NCI-H1092 treated with DMSO at 0.1 percent for 48 hours (cell line): ENCODE measurements around the gene MTURN.
"Not testable (repeated sequence)": the region's sequence is repeated elsewhere in the genome, so short reads cannot be mapped to it uniquely, and the experiment has no call there.

ENCODE experiments used
- DNase-seq: peaks from one replicate; lab custom pipeline; 2025; lab: John Stamatoyannopoulos, UW

Gene MTURN

GRCh38 chr7:30178748-30179436, 44.1 kb downstream of the MTURN start:
- DNase-seq = no peak

- DNase-seq = no peak
These were observed 45.9 kb downstream of the MTURN start for GRCh38 chr7:30180718-30181117.

DNA sequence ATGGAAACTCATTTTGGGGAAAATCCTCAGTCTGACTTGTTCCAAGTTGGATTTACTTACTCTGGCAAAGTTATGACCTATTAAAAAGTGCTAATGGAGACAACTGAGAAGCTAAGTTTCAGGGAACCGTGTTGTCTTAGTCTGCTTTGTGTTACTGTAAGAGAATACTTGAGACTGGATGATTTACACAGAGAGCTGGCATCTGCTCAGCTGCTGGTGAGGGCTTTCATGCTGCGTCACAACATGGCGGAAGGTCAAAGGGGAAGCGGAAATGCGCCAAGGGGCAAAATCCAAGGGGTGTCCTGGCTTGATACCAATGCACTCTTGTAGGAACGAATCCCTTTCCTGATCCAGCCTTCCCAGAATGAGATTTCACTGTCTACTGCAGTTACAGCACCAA, 46.4 kb downstream of the MTURN start:
- DNase-seq = no peak

DNA sequence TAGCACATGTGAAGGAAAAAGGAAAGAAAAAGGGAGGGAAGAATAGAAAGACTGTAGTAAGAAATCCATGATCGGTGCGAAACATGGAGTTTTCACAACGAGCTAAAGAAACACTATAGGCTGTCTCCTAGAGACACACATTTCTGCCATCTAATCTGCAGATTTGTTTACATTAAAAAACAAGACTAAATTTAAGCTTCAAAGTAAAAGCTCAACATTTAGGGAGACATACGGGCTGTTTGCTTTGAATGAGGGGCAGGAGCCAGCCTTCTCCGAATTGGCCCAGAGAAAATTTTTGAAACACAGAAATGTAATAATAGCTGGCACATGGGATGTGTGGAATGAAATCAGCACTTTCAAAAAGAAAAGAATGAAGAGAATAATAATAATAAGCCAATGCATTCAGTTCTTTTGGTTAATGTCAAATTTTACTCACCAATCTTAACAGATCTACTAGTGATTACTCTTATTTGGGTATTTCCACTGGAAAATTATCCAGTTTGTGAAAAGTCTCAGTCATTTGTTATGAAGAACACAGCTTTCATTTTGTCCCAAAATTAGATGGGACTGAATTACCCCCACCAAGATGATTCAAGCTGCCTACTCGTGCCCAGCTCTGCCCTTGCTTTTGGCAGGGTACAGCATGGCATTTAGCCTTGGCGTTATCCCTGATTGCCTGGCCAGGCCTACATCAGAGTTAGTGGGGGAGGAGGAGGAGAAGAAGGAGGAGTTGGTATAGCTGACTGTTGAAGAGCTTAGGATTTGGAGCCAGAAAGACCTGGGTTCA, 47.1 kb downstream of the MTURN start:
- no peak for DNase-seq

DNA sequence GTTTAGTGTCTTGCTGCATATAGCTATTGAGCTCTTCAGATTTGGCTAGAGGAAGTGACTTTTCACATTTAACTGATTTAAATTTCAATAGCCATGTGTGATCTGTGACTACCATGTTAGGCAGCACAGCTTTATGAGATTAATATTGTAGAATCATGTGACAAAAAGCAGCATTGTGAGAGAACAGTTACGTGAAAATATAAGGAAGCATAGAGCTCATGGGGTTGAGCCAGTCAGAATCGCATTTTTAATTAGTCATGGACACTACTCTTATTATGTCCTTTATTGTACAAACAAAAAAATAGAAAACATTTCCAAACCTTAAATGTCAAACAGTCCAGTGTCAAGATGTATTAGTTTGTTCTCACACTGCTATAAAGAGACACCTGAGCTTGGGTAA, 48.0 kb downstream of the MTURN start:
- no peak for DNase-seq

GRCh38 chr7:30183749-30184369, 49.1 kb downstream of the MTURN start:
- no peak for DNase-seq

DNA sequence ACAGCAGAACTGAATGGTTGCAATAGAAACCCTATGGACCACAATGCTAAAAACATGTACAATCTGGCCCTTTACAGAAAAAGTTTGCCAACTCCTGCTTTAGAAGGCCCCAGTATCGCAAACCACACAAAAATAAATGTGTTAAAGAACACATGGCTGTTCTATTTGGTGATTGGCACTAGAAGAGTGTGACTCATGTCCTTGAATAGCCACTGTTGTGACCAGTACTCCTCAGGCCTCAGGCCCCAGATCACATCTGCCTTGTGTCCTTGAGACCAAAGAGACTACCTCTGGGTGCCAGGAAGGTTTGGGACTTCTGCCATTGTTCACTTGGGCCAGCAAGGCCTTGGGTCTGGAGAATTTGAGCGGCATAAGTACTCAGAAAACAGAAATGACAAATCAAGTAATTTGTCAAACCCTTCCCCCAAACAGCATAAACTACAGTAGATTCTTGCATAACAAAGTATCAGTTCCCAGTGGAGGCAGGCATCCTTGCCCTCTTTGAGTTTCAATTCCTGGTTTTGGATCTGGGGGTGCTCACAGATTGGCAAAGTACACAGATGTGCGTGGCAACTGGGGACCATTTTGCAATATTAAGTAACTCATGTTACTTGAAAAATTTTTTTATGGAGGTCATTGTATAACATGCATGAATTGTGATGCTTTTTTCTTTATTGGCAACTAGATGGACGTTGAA, 50.2 kb downstream of the MTURN start:
- no peak for DNase-seq

DNA sequence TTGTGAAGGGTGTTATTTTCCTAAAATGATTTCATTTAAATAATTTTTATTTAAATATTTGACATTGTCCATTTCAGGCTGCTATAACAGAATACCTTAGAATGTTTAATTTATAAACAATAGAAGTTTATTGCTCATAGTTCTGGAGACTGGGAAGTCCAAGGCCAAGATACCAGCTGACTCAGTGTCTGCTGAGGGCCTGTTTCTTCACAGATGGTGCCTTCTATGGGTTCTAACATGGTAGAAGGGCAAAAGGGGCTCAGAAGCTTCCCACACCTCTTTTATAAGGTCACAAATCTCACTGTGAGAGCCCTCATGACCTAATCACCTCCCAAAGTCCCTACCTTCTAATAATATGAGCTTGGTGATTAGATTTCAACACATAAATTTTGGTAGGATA, 50.7 kb downstream of the MTURN start:
- no peak for DNase-seq

DNA sequence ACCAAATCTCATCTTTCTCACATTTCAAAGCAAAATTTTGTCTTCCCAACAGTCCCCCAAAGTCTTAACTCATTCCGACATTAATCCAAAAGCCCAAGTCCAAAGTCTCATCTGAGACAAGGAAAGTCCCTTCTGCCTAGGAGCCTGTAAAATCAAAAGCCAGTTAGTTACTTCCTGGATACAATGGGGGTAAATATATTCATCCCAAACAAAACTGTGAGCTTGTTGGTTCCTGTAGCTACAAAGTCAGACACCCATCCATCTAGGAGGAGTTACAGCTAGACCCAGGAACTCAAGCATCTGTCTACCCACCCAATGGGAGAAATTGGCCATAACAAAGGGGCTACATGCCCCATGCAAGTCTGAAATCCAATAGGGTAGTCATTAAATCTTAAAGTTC, 51.9 kb downstream of the MTURN start:
- DNase-seq = no peak

DNA sequence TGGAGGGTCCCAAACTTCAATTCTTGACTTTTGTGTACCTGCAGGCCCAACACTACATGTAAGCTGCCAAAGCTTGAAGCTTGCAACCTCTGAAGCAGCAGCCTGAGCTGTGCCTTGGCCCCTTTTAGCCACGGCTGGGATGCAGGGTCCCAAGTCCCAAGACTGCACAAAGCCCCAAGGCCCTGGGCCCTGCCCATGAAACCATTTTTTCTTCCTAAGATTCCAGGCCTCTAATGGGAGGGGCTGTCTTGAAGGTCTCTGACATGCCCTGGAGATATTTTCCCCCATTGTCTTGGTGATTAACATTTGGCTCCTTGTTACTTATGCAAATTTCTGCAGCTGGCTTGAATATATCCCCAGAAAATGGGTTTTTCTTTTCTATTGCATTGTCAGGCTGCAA, 52.7 kb downstream of the MTURN start:
- no peak for DNase-seq

- DNase-seq = not testable (repeated sequence)
These were observed 53.6 kb downstream of the MTURN start for GRCh38 chr7:30188381-30188780.

GRCh38 chr7:30188811-30189210, 54.0 kb downstream of the MTURN start:
- DNase-seq = no peak

DNA sequence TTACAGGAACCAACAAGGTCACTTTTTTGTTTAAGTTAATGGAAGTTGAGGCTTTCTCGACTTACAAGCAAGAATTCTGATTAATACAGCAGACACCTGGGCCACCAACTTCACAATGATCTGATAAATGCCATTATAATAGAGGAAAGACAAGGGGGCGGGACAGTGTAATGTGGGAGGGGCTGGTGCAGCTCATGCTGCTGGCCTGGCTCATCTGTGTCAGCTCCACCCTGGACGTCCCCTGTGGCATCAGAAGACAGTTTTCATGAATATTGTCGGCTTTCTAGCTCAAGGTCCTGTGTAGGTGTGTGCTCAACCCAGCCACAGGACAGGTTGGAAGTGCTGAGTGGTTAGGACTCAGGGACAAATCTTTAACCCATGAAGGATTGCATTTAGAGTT, 57.0 kb downstream of the MTURN start:
- no peak for DNase-seq

- no peak for DNase-seq
These were observed 58.7 kb downstream of the MTURN start for GRCh38 chr7:30193336-30193943.

GRCh38 chr7:30196408-30196807, 61.6 kb downstream of the MTURN start:
- DNase-seq = no peak

- DNase-seq = no peak
These were observed 62.7 kb downstream of the MTURN start for GRCh38 chr7:30197438-30197837.

DNA sequence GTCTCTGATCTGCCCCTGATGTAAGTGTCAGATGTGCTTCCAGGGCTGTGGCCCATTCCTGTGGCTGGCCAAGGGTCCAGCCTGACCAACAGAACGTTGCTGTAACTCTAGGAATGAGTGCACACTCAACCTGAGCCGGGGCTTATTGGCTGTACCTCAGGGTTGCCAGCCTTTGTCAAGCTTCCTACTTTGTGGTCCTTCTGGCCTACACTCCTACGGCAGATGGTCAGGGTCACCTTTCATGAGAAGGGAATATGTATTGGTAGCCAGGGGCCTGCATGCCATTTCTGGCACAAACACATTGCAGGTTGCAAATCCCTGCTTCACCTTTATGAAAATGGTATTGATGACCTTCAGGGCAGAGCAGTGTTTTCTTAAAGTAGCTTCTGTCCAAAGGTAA, 64.5 kb downstream of the MTURN start:
- DNase-seq = no peak

DNA sequence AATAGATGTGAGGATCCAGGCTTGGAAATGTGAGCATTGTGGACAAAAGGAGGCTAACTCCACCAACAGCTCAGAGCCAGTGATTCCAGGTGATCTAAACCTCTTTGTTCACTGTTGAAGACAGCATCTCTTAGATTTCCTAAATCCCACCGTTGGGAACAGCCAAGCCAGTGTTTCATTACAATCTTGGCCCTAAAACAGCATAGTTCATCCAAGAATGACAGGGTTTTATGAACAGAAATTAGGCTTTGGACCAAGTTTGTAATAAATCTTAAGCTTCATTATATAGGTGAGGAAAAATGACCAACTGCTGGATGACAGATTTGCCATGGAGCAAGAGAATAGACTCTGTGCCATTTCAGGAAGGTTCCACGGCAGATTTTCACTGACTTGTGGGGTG, 65.8 kb downstream of the MTURN start:
- no peak for DNase-seq

- no peak for DNase-seq
These were observed 66.4 kb downstream of the MTURN start for GRCh38 chr7:30201161-30201666.

- DNase-seq = no peak
These were observed 67.1 kb downstream of the MTURN start for GRCh38 chr7:30201921-30202320.

DNA sequence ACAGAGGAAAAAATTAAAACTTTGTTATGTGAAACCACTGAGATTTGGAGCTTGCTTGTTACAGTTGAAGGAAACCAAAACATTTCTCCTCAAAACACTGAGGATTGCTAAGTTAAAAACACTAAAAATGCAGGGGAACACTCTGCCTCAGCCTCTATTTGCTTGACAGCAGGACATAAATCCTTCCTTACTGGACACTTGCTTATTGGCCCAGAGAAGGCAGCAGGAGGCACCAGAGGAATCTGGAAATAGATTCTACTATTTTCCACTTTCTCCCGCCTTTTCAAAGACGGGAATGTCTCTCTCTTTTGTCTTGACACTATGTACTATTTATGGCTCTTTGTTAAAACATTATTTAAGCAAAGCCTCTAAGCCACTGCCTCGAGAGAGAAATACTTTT, 67.9 kb downstream of the MTURN start:
- no peak for DNase-seq

DNA sequence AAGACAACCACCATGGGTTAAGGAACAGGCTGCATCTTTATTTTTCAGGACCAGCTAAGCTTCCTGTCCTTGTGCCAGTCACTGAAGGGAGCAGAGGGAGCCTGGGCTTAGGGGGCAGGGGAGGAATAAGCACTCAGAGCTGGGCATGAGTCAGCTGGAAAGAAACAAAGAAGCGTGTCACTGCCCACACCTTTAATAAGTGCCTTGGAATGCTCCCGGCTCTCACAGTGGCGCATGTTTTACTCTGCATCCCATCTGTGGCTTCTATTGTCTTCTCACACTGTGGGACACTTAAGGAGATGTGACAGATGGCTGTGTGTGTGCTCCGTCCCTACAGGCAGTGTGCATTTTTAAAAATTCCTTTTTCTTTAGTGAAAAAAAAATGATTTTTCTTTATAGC, 71.7 kb downstream of the MTURN start:
- no peak for DNase-seq
